Measurements from ENCODE around the gene EXD2. TPM values are rescaled to one million over a fixed set of nuclear protein-coding genes. Genes with fewer than 3 reads are reported as not detected.

EXD2 gene
- total RNA-seq, 1 experiment from 2014 or later = 17.7 TPM

DNA sequence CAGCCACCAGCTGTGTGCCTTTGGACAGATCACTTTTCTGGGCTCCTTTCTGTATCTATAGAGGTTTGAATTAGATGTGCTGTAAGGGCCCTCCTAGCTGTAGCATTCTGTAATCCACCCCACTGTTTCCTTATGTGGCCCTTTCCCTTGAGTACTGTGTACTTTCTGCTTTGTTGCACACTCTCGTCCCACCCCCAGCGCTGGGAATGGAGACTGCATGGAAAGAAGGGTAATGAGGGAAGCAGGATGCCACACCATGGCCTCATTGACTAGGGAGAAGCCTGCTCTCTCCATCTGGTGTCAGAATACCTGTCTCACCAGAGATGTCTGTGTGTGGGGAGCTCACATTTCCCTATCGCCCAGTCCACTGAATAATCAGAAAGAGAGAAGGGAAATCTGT, 55.0 kb downstream of the EXD2 start:
- DNase-seq (ENCODE audit: unreplicated experiment) = no peak
- H3K4me3 Mint-ChIP-seq (ENCODE audit: unreplicated experiment) = no peak overlapping the region
- intact Hi-C loops (cut with micrococcal nuclease) = no loop called here
- no peaks in the 10 kb centered on the region for H3K4me1 Mint-ChIP-seq (ENCODE audit: insufficient read depth, unreplicated experiment)
- H3K27me3 Mint-ChIP-seq (ENCODE audit: insufficient read depth, unreplicated experiment) = no peaks in the 10 kb centered on the region
- no peaks in the 10 kb centered on the region for H3K9me3 Mint-ChIP-seq (ENCODE audit: unreplicated experiment)
- BruUV-seq (replicated peaks) = no TSS peak
- no peak overlapping the region for H3K27ac Mint-ChIP-seq (ENCODE audit: low read depth, unreplicated experiment)
- ChIA-PET CTCF (interaction anchor here (0.7 to 2.1 kb wide), 4 partner anchors 9 to 384 kb away, joined by 3 to 9 read pairs (median 6); no protein-coding TSS in a partner anchor), POLR2A (no interaction called here)
- H3K36me3 Mint-ChIP-seq (ENCODE audit: insufficient read depth, unreplicated experiment) = peaks cover 9% of the 10 kb centered on the region
- TF ChIP-seq, protein P1, sequence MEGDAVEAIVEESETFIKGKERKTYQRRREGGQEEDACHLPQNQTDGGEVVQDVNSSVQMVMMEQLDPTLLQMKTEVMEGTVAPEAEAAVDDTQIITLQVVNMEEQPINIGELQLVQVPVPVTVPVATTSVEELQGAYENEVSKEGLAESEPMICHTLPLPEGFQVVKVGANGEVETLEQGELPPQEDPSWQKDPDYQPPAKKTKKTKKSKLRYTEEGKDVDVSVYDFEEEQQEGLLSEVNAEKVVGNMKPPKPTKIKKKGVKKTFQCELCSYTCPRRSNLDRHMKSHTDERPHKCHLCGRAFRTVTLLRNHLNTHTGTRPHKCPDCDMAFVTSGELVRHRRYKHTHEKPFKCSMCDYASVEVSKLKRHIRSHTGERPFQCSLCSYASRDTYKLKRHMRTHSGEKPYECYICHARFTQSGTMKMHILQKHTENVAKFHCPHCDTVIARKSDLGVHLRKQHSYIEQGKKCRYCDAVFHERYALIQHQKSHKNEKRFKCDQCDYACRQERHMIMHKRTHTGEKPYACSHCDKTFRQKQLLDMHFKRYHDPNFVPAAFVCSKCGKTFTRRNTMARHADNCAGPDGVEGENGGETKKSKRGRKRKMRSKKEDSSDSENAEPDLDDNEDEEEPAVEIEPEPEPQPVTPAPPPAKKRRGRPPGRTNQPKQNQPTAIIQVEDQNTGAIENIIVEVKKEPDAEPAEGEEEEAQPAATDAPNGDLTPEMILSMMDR (IDR thresholded peaks at IDR 0.05; ENCODE audit: unreplicated experiment) = no peak

DNA sequence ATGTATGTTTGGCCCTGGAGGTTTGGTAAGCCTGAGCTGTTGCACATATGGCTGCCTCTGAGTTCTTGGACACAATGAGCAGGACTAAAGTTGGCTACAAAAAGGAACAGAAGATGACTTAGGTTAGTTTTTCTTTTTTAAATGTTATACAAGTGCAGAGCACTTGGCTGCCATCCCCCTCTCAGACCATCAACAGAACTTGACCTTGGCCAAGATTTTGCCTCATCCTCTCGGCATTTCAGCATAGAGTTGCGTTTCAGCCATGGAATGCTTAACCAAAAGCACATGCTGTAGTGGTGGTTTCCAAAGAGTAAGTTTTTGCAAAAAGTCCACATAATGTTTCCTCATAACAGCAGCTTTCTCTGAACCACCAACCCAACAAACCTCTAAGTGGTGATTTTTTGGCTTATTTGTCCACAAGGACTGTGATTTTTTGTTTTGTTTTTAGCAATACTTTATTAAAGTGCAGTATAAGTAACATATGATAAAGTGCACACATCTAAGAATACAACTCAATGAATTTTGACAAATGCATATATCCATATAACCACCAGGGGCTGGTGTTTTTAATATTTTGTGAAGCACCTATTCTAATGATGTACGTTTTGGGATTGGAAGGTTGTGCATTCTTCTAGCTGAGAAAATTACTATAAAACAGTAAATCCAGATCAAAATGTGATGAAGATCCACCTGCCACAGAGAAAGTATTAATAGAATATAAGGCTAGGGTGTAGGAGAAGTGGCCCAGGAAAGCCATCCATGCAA, 56.6 kb downstream of the EXD2 start:
- intact Hi-C loops (cut with micrococcal nuclease) = no loop called here
- H3K9me3 Mint-ChIP-seq (ENCODE audit: unreplicated experiment) = no peaks in the 10 kb centered on the region
- no peaks in the 10 kb centered on the region for H3K27me3 Mint-ChIP-seq (ENCODE audit: insufficient read depth, unreplicated experiment)
- peaks cover 7% of the 10 kb centered on the region for H3K36me3 Mint-ChIP-seq (ENCODE audit: insufficient read depth, unreplicated experiment)
- ChIA-PET POLR2A (interaction anchor here (0.5 to 0.6 kb wide), 2 partner anchors 108 to 1106 kb away, joined by 3 to 4 read pairs; no protein-coding TSS in a partner anchor), CTCF (interaction anchor here (0.6 to 1.2 kb wide), 2 partner anchors 13 to 384 kb away, joined by 3 read pairs; no protein-coding TSS in a partner anchor)
- H3K4me1 Mint-ChIP-seq (ENCODE audit: insufficient read depth, unreplicated experiment) = no peaks in the 10 kb centered on the region
- TF ChIP-seq, protein P1 (IDR thresholded peaks at IDR 0.05; ENCODE audit: unreplicated experiment) = no peak
- no peak overlapping the region for H3K4me3 Mint-ChIP-seq (ENCODE audit: unreplicated experiment)
- no peak overlapping the region for H3K27ac Mint-ChIP-seq (ENCODE audit: low read depth, unreplicated experiment)
- no TSS peak for BruUV-seq (replicated peaks)
- no peak for DNase-seq (ENCODE audit: unreplicated experiment)

DNA sequence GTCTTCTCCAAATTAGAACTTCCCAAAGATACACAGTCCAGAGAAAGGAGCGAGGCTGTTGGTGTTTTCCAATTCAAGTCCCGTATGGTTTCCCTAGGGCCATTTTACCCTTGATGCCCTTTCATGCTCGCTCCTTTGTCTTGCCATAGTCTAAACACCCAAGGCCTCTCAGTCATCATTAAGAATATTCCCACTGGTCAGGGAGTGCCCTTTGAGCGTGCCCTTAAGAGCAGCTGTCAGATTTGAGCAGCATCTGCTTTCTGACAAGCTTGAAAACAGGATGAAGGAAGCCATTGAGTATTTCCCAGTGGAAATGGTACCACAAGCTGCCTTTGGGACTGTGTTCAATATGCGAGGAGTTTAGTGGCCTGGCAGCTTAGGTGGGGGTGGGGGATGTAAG, 58.3 kb downstream of the EXD2 start:
- BruUV-seq (replicated peaks) = no TSS peak
- H3K36me3 Mint-ChIP-seq (ENCODE audit: insufficient read depth, unreplicated experiment) = no peaks in the 10 kb centered on the region
- intact Hi-C loops (cut with micrococcal nuclease) = no loop called here
- ChIA-PET CTCF (no interaction called here), POLR2A (no interaction called here)
- H3K4me1 Mint-ChIP-seq (ENCODE audit: insufficient read depth, unreplicated experiment) = no peaks in the 10 kb centered on the region
- TF ChIP-seq, protein P1 (IDR thresholded peaks at IDR 0.05; ENCODE audit: unreplicated experiment) = no peak
- peaks cover 7% of the 10 kb centered on the region for H3K27me3 Mint-ChIP-seq (ENCODE audit: insufficient read depth, unreplicated experiment)
- H3K4me3 Mint-ChIP-seq (ENCODE audit: unreplicated experiment) = no peak overlapping the region
- H3K9me3 Mint-ChIP-seq (ENCODE audit: unreplicated experiment) = no peaks in the 10 kb centered on the region
- DNase-seq (ENCODE audit: unreplicated experiment) = no peak
- H3K27ac Mint-ChIP-seq (ENCODE audit: low read depth, unreplicated experiment) = no peak overlapping the region

DNA sequence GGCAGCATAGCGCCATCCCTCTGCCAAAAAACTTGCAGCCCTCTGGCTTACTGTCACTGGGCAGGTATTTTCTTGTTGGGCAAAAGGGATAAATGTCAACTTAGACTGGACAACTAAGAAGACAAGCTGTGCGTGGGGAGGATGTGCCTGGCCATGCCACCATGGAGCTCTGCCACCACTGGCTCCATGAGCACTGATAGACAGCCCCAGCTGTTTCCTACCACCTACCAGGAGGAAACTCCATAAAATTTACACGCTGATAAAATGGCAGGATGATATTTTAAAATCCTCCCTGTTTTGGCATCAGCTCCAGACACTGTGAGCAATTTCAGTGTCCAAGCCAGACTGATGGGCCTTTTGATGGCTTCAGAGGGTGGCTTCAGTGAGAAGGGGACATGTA, 61.6 kb downstream of the EXD2 start:
- intact Hi-C loops (cut with micrococcal nuclease) = no loop called here
- ChIA-PET POLR2A (interaction anchor here (1.5 kb wide), 1 partner anchor 10 kb away, joined by 3 read pairs; no protein-coding TSS in a partner anchor), CTCF (interaction anchor here (0.6 to 2.4 kb wide), 2 partner anchors 10 to 112 kb away, joined by 3 to 8 read pairs; no protein-coding TSS in a partner anchor)
- Mint-ChIP-seq H3K4me1 (ENCODE audit: insufficient read depth, unreplicated experiment) (no peaks in the 10 kb centered on the region), H3K27ac (ENCODE audit: low read depth, unreplicated experiment) (no peak overlapping the region), H3K9me3 (ENCODE audit: unreplicated experiment) (no peaks in the 10 kb centered on the region), H3K4me3 (ENCODE audit: unreplicated experiment) (no peak overlapping the region), H3K27me3 (ENCODE audit: insufficient read depth, unreplicated experiment) (peaks cover 18% of the 10 kb centered on the region), H3K36me3 (ENCODE audit: insufficient read depth, unreplicated experiment) (no peaks in the 10 kb centered on the region)
- no peak for DNase-seq (ENCODE audit: unreplicated experiment)
- TF ChIP-seq, protein P1 (IDR thresholded peaks at IDR 0.05; ENCODE audit: unreplicated experiment) = no peak
- BruUV-seq (replicated peaks) = no TSS peak
